Measurements from ENCODE around the gene ST8SIA2.
A peak's percentile ranks its signal among the peaks of the same experiment; 100 is the strongest.

The ST8SIA2 gene

GRCh38 chr15:92384381-92384780 is 9.3 kb upstream of the ST8SIA2 start:
- H3K27ac ChIP-seq: no peak overlapping the region
- no peak for TF ChIP-seq ZFX (IDR thresholded peaks at IDR 0.05; ENCODE audit: borderline replicate concordance)
- TF ChIP-seq, protein P1, sequence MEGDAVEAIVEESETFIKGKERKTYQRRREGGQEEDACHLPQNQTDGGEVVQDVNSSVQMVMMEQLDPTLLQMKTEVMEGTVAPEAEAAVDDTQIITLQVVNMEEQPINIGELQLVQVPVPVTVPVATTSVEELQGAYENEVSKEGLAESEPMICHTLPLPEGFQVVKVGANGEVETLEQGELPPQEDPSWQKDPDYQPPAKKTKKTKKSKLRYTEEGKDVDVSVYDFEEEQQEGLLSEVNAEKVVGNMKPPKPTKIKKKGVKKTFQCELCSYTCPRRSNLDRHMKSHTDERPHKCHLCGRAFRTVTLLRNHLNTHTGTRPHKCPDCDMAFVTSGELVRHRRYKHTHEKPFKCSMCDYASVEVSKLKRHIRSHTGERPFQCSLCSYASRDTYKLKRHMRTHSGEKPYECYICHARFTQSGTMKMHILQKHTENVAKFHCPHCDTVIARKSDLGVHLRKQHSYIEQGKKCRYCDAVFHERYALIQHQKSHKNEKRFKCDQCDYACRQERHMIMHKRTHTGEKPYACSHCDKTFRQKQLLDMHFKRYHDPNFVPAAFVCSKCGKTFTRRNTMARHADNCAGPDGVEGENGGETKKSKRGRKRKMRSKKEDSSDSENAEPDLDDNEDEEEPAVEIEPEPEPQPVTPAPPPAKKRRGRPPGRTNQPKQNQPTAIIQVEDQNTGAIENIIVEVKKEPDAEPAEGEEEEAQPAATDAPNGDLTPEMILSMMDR (IDR thresholded peaks at IDR 0.05): no peak

DNA sequence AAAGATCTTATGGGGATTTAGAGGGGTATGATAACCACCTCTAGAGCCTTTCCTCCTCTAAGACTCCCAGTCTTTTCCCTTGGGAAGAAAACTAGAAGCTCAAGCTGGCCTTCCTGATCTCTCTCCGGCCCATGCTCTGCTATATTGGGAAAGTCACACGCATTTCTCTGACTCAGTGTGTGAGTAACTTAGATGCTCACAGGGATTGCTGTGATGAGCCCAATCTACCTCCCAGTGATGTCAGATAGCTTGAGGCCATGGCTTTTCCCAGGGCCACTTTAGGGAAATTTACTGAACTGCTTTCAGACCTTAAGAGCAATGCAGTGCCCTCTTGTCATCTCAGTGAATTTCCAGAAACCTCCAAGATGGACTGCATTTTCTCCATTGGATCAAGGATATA is 8.6 kb upstream of the ST8SIA2 start:
- TF ChIP-seq, protein P1 (IDR thresholded peaks at IDR 0.05): no peak
- TF ChIP-seq ZFX (IDR thresholded peaks at IDR 0.05; ENCODE audit: borderline replicate concordance): no peak

GRCh38 chr15:92391640-92392039 is 2.0 kb upstream of the ST8SIA2 start:
- no peak overlapping the region for H3K27ac ChIP-seq
- no peak for TF ChIP-seq ZFX (IDR thresholded peaks at IDR 0.05; ENCODE audit: borderline replicate concordance)
- TF ChIP-seq, protein P1 (IDR thresholded peaks at IDR 0.05): peak; percentile 44

More for the DNA sequence above, 8.6 kb upstream of the ST8SIA2 start:
- H3K27ac ChIP-seq: no peak overlapping the region

DNA sequence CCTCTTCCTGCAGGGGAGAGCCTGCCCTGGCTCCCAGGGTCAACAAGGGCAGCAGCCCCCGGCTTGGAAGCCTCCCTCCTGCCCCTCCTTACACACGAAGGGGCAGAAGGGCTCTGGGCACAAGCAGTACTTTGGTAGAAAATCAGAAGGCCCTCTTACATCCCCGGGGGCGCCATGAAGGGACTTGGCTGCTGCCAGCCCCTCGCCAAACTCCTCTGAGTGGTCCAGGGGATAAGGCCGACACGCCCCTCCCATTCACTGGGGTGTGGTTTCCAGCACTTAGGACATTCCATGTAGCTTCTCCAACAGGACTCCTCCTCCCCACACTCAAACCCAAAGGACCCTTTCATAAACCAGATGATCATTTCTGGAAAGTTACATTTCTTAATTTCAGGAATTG is 1.2 kb upstream of the ST8SIA2 start:
- no peak for TF ChIP-seq ZFX (IDR thresholded peaks at IDR 0.05; ENCODE audit: borderline replicate concordance)
- TF ChIP-seq, protein P1 (IDR thresholded peaks at IDR 0.05): no peak
- H3K27ac ChIP-seq: no peak overlapping the region

DNA sequence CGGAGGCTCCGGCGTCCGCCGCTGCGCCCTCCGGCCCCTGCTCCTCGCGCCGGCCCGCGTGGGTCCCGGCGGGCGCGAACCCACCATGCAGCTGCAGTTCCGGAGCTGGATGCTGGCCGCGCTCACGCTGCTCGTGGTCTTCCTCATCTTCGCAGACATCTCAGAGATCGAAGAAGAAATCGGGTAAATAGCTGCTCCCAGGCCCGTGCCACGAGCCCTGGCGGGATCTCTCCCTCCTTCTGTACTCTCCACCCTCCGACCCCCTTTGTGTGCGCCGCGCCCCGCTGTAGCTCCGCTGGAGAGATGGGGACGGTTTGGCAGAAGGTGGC is 263 bp downstream of the ST8SIA2 start:
- no peak for TF ChIP-seq ZFX (IDR thresholded peaks at IDR 0.05; ENCODE audit: borderline replicate concordance)
- TF ChIP-seq, protein P1 (IDR thresholded peaks at IDR 0.05): no peak
- no peak overlapping the region for H3K27ac ChIP-seq

- TF ChIP-seq ZFX (IDR thresholded peaks at IDR 0.05; ENCODE audit: borderline replicate concordance): no peak
- TF ChIP-seq, protein P1 (IDR thresholded peaks at IDR 0.05): no peak
- H3K27ac ChIP-seq: no peak overlapping the region
Observed at GRCh38 chr15:92394309-92395097, 822 bp downstream of the ST8SIA2 start.

DNA sequence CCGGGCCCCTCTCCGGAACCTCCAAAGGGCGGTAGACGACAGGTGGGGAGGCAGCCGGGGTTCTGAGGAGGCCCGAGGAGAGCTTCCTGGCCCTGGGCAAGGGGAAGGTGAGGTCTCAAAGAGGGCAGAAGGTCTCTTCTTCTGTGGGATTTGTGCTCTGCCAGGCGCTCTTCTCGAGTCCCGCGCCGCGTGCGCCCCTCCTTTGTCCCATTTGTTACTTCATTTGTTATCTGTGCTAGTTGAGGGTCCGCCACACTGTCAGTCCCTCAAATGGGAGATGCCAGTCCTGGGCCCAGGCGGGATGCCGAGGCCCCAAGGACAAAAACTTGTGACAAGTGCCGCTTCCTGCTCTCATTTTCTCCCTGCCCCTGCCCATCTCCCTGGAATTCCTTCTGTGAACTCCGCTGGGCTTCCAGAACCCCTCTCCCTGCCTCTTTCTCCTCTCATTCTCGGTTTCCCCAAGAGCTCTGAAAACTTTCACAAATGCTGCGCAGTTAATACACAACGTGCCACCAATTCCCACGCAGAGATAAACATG is 1.5 kb downstream of the ST8SIA2 start:
- no peak overlapping the region for H3K27ac ChIP-seq

More for the DNA sequence above, 1.5 kb downstream of the ST8SIA2 start:
- TF ChIP-seq ZFX (IDR thresholded peaks at IDR 0.05; ENCODE audit: borderline replicate concordance): no peak
- TF ChIP-seq, protein P1 (IDR thresholded peaks at IDR 0.05): no peak
